Left colon (tissue), 2 donors: ENCODE measurements around the gene PRKN. TPM values are rescaled to one million over a fixed set of nuclear protein-coding genes. Genes with fewer than 3 reads are reported as not detected.

Source experiments
- ATAC-seq: fragments of 200-7000 bp; cut with Tn5 transposase; one replicate; pipeline ENCODE4 v1.9.1; 2020; ENCODE audit warnings: mild to moderate bottlenecking, moderate library complexity
- DNase-seq, 2 donors: peaks; one replicate each; pipeline ENCODE4 v3.0.0-alpha.2; 2020
- intact Hi-C, 2 donors: fragments of 100-400 bp; cut with DNase I in 1 of 2; cut with micrococcal nuclease in 1 of 2; formaldehyde crosslinking; loops; one replicate each; pipeline versions ENCODE4 v1.11.2 to v1.14.0; 2022; cut with DNase I, micrococcal nuclease
- total RNA-seq, 2 donors: library from RNA; stranded (reverse); fragmentation: NEBNext Ultra II Directional; extraction: Animal tissue kit (Norgen Biotek cat#: 25700); gene quantifications; one replicate each; pipeline ENCODE4 v1.2.1, GENCODE V29; 2021
- donor health status: DM: no; HTN: no; CAD: no.
- donor health status: DM: yes; HTN: yes; CAD: no.

PRKN gene
- total RNA-seq, 2 donors from 2014 or later = 5.4 to 5.5 TPM

DNA sequence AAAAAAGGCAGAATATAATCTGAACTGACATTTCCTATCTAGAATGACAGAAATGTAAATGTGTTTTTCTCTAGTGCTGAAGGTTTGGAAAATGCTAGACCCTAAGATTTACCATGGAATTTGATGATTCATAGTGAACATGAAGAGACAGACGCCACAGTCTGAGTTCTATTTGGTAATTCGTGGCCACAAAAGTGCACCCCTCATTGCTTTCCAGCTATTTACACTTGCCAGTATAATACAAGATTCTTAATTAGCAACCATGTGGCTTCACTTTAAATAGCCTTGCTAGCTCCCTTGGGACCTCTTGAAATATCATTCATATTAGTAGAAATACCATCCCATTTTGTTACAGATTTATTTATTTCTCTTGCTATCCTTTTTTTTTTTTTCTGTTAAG, 636.8 kb downstream of the PRKN start:
- intact Hi-C loops = no loop called here
- ATAC-seq = no peak

DNA sequence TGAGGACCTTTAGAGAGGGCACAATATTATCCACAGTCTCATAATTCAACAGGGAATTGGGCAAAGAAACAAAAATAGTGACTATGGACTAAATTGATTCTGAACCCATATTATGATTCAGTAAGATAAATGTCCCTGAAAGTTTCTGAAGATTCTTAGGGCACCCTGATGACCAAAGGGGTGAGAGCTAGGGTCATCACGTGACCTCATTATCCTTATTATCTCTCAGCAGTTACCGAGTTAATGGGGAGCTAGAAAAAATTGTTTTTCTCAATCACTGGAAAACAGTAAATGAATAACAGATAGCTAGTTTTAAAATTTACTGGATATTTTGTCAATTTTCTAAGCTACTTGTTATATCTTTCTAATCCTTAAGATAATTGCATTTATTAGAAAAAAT, 639.5 kb downstream of the PRKN start:
- DNase-seq (no peak), ATAC-seq (no peak)
- intact Hi-C loops = no loop called here

More for the DNA sequence above, 636.8 kb downstream of the PRKN start:
- no peak for DNase-seq

DNA sequence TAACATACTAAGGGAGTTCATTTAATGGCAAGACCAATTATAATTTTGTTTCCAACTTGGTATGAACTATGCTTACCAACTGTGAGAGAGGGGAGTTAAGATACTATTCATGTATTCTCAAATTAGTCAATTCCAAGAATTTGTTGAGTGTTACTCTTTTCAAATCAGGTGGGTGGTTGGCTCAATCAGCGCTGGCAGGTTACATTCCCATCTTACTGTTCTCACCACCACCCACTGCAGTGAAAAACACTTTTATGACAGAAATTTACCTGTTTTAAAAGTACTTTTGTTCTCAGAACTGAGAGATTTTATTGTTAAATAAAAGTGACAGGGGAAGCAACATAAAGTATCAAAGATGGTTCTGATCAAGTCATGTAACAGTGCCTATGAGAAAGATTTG, 642.0 kb downstream of the PRKN start:
- intact Hi-C loops = no loop called here

DNA sequence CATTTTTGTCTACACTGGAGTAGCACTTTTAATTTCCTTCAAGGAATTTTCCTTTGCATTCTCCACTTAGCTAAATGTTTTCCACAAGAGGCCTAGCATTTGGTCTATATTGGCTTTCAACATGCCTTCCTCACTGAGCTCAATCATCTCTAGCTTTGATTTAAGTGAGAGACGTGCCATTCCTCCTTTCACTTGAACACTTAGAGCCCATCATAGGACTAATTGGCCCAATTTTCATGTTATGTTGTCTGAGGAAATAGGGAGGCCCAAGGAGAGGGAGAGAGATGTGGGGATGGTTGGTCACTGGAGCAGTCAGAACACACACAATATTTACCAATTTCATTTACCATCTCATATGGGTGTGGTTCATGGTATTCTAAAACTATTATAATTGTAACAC, 645.0 kb downstream of the PRKN start:
- DNase-seq (no peak), ATAC-seq (no peak)
- intact Hi-C loops = no loop called here

More for the DNA sequence above, 642.0 kb downstream of the PRKN start:
- ATAC-seq (no peak), DNase-seq (no peak)

DNA sequence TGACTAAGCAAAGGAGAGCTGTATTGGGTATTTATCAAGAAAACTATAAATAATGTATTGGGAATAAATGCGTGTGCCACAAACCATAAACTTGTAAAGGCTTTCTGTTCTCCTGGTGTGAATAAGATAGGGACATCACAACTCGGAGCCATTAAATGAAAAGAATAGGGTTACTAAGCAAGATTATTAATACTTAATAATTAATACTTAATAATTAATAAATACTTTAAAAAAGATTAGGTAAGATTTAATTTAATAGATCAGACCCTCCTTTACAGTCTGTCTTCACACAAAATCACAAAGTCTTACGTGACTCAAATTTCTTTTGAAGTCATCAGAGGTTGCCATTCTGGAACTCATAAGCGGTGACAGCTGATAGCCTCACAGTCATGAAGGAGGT, 648.9 kb downstream of the PRKN start:
- no peak for ATAC-seq
- no peak for DNase-seq
- intact Hi-C loops = no loop called here

DNA sequence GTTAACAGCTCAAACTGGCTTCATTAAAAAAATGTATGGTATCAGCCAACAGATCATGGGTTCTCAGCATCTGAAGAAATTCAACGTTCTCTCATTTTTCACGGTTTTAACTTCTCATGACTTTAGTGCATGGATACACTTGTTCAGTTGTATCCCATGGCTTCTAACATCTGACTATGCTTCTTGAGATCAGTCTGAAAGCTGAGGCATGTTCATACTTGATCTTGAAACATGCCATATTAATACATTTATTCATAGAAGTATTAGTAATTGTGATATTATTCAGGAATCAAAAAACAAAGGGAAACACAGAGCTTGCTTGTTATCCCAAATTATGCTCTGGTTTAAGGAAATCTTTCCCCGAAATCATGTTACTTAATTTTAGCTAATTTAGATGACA, 649.4 kb downstream of the PRKN start:
- intact Hi-C loops = no loop called here
- no peak for ATAC-seq
- no peak for DNase-seq

DNA sequence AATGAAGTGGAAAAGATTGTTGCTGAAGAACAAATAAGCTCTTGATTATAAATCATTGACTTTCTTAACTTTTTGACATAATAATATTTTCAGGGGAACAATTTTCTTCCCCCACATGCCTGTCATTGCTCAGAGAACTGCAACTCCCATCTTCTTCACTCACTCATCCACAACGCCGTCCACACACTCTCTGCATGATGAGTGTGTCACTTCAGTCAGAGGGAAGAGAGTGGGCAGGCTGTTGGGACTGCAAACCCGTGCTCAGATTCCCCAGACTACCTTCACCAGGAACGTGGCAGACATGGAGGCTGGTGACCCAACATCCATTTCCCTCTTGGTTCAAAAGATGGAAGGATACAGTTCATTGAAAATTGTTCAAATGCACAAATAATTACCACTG, 650.8 kb downstream of the PRKN start:
- DNase-seq = no peak
- intact Hi-C loops = no loop called here
- ATAC-seq = no peak

DNA sequence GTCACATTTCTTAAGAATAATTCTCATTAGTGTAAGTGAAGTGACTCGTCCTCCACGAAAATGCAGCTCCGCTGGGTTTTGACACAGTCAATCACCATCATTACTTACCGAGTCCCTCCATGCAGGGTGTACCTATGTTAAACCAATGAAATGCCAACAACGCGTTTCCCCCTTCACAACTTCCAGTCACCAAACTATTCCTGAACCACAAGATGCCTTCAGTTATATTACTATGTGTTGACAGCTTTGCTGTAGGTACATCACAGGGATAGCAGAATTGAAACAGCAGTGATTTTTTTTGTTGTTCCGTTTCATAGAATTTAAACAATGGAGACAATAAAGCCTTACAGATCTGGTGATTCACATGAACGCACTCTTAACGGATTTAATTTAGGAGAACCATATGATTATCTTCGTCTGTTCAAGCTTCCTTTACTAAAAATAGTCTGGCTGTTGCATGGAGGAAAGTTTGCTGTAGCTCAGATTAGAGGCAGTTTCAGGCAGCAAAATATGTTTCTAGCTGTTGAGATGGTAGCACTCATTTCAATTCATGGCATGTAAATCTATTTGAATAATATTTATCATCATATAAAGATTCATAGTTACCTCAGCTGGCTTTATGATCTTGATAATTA, 652.8 kb downstream of the PRKN start:
- ATAC-seq (no peak), DNase-seq (no peak)

DNA sequence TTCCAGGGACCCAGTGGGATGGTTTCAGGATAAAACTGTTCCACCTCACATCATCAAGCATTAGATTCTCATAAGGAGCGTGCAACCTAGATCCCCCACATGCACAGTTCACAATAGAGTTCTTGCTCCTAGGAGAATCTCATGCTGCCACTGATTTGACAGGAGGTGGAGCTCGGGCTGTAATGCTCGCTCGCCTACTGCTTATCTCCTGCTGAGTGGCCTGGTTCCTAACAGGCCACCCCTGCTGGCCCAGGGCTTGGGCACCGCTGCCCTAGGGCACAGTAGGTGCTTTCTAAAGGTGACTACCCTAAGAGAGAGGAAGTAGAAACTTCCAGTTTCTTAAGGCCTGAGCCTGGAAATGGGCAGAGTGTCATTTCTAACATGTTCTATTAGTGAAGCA, 656.9 kb downstream of the PRKN start:
- intact Hi-C loops = no loop called here
- no peak for DNase-seq
- no peak for ATAC-seq

More for the DNA sequence above, 652.8 kb downstream of the PRKN start:
- intact Hi-C loops = no loop called here

DNA sequence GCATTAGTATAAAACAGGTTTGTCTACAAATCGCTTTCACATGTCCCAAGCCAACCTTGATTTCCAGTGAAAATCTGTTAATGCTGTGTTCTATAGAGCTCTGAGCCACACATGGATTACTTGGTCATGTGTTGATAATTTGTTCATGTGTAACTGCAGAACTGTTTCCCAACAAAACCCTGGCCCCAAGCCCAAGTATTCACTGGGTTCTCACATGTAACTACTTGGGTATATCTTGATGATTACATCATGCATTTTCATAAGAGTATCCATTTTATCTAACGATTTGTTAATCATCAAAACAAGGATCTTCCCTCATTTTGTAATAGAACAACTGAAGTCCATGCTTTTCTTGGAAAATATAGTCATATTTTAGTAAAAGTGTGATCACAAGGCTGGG, 657.6 kb downstream of the PRKN start:
- intact Hi-C loops = no loop called here
- ATAC-seq = no peak
- DNase-seq = no peak

DNA sequence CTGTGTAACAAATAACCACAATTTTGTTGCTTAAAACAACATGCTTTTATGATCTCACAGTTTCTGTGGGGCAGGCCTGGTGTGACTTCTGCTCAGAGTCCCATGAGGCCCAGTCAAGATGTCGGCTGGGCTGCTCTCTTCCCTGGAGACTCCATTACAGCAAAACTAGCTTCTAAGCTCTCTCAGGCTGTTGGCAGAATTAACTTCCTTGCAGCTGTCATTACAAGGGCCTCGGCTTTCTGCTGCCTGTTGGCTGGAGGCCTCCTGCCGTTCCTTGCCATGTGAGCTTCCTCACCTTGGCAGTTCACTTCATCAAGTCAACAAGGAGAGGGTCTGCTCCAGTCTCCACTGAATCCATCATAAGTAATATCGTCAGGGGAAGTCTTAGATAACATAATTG, 659.2 kb downstream of the PRKN start:
- ATAC-seq (no peak), DNase-seq (no peak)
- intact Hi-C loops = no loop called here

DNA sequence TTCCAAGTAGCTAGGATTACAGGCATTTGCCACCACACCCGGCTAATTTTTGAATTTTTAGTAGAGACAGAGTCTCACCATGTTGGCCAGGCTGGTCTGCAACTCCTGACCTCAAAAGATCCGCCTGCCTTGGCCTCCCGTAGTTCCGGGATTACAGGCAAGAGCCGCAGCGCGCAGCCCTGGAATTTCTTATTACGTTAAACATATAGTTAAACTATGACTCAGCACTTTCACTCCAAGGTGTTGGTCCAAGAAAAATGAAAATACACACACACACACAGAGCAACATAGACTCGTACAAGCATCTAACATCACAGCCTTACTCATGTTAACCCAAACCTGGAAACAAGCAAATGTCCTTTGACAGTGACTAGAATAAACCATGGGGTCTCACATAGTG, 663.9 kb downstream of the PRKN start:
- ATAC-seq (no peak), DNase-seq (no peak)
- intact Hi-C loops = no loop called here

DNA sequence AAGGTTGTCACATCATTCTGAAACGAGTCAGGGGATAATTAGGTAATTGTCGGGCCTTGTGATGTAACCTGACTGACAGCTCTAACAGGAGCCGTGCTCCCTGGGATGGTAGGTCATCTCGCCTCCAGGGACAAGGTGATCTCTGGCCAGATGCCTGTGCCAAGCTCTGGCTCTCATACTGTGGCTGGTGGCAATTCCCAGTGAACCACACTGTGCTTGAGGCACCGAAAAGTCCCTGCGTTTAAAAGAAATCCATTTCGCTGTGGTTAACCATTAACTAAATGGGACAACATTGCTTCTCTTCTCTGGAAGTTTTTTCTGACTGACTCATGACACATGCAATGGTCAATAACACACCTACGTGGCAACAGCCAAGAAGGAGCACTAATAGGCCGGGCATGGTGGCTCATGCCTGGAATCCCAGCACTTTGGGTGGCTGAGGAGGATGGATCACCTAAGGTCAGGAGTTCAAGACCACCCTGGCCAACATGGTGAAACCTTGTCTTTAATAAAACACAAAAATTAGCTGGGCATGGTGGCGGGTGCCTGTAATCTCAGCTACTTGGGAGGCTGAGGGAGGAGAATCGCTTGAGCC, 669.2 kb downstream of the PRKN start:
- intact Hi-C loops = no loop called here
- ATAC-seq (peak; percentile 85), DNase-seq (no peak)

DNA sequence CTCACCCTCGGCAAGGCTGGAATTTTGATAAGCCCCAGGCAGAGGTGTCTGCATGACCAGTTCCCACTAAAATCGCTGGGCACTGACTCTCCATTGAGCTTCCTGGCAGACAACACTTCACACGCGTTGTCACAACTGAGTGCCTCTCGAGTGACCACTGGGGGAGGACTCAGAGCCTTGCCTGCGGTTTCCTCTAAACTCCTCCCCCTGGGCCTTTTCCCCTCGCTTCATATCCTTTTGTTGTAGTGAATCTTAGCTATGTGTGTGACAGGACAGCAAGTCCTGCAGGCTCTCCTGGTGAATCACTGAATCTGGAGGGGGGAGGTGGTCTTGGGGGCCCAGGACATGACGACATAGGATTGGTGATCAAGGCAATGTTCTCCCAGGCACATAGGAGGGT, 670.8 kb downstream of the PRKN start:
- no peak for ATAC-seq
- intact Hi-C loops = no loop called here

DNA sequence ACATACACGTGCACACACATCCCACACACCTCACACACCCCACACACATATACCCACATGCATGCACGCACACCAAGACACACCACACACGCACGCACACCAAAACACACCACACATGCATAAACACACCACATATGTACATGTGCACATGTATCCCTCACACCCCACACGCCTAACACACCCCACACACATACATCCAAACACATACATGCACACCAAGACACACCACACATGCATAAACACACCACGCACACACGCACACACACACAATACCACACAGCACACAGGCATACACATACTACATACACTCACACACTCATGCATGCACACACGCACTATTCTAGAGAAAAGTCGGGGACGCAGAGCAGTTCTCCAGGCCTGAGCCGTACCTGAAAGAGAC, 671.5 kb downstream of the PRKN start:
- DNase-seq = no peak
- intact Hi-C loops = no loop called here
- ATAC-seq = no peak

More for the DNA sequence above, 670.8 kb downstream of the PRKN start:
- DNase-seq = no peak

DNA sequence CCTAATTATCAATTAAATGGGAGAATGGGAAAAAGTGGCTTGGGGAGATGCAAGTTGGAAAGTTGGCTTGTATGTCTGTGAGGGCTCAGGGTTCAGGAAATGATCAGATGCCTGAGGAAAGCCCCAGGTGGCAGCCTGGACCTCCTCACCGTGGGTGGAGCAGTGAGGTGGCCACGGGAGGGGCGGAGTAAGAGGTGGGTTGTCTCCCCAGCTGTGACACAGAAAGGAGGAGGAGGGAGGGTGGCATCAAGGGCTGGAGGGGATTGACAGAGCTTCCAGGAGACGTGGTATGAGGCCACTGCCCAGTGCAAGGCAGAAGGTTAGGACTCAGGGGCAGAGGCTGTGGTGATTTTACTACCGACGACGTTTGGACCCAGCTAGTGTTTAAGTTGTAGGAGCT, 672.2 kb downstream of the PRKN start:
- ATAC-seq (no peak), DNase-seq (no peak)
- intact Hi-C loops = no loop called here

DNA sequence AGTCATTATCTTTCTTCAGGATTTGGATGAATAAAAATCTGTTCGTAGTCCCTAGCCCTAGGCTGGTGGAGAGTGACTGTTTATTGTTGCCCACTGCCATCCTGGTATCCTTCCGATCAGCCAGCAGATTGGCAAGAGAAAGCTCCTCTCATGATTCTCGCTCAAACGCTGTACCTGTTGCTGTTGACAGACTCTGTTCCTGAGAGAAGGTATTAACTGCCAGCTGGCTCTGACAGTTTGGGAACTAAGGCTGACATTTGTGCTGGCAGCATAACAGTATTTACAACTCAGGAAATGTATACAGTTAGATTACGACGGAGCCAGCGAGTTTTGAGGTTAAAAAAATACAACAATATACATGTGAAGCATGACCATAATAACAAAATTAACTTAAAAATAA, 674.5 kb downstream of the PRKN start:
- ATAC-seq = no peak
- DNase-seq = no peak
- intact Hi-C loops = no loop called here

DNA sequence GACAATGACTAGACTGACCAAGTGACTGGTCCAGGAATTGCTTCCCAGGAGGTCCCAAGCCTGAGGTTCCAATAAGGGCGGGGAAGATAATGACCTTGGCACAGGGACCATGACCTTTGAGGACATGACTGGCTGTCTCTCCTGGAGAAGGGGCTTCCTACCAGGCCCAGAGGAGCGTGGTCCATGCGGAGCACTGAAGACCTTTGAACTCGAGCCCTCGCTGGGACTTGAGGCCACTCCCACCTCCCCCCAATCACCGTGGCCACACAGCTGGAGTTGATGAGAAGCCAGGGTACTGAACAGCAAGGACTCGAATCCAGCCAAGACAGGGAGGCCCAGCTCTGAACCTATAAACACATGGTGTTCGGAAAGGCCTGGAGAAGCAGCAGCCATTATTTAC, 677.0 kb downstream of the PRKN start:
- DNase-seq = no peak
- no peak for ATAC-seq
- intact Hi-C loops = no loop called here

DNA sequence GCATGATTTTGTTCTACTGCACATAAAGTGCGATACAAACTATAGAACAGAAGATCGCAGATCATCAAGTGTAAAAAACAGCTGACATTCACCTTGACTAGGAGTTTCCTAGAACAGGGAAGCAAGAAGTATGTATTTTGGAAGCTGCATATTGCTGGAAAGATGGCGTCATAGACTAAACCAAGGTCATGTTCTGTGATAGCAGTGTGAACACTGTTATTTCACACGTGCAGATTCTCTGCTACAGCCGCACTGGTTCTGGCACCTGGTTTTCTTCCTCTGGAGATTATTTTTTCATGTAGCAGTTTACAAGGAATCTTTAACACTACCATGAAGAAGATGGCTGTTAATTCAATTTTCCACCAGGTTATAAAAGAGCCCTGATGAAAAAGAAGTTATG, 681.2 kb downstream of the PRKN start:
- no peak for DNase-seq
- intact Hi-C loops = no loop called here
- ATAC-seq = no peak

DNA sequence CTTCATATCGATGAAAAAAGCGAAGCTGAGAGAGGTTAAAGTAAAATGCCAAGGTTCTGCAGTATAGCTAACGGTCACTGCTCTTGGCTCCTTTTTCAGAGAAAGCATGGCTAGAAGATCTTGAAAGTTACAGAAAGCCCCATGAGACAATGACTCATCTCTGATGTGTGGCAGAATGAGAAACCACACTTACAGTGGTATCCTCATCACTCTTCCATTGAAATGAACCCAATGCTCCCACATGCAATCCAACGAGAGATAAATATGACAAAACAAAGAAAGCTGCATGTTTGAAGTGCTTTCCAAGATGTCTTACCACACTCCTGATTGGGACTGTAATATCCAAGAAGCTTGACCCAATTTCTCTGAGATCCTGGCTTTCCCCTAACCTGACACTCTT, 694.9 kb downstream of the PRKN start:
- ATAC-seq (no peak), DNase-seq (no peak)
- intact Hi-C loops = no loop called here

DNA sequence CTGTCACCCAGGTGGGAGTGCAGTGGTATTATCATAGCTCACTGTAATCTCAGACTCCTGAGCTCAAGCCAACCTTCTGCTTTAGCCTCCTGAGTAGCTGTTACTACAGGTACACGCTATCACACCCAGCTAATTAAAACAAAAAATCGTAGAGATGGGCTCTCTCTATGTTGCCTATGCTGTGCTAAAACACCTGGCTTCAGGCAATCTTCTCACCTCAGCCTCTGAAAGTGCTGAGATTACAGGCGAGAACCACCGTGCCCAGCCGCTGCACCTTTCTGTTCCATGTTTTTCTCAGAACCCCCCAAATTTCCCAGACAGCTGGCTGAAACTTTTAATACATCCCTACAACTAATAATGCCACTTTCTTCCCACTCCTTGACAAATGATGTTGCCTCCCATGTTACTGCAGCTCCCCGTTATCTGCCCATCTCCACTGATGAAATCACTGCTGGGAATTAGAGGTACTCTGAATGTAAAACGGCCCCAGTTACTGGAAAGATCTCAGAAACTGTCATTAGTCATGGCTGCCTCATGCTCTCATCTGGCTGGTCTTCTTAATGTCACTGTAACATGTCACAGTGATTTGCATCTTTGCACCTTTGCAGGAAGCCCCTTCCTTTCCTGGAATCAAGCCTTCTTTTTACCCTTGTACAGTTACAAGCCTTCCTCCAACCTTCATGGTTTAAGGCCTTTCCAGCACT, 697.5 kb downstream of the PRKN start:
- ATAC-seq (no peak), DNase-seq (no peak)
- intact Hi-C loops = no loop called here
